H9 (cell line): ENCODE measurements around the gene CPLX1. TPM values are rescaled to one million over a fixed set of nuclear protein-coding genes. Genes with fewer than 3 reads are reported as not detected.

Experiments
- DNase-seq: peaks from one replicate; pipeline ENCODE4 v3.0.0-alpha.2; 2017
- H2AFZ ChIP-seq: one replicate; pipeline ENCODE4 v1.6.1; 2013; ENCODE audit warnings: mild to moderate bottlenecking, low read length, control low read depth, moderate library complexity
- H2AK5ac ChIP-seq: 2 replicates; pipeline ENCODE4 v1.6.1; 2013; ENCODE audit warnings: low read length, control low read depth, mixed read lengths; ENCODE audit not compliant: insufficient read length
- H2BK120ac ChIP-seq: one replicate; pipeline ENCODE4 v1.6.1; 2013; ENCODE audit warnings: low read depth, mild to moderate bottlenecking, low read length, control low read depth, inconsistent platforms; ENCODE audit not compliant: poor library complexity, severe bottlenecking
- H2BK12ac ChIP-seq: 2 replicates; pipeline ENCODE4 v1.6.1; 2013; ENCODE audit warnings: low read length, control low read depth, mixed read lengths, low read depth; ENCODE audit not compliant: insufficient read length
- H2BK15ac ChIP-seq: 2 replicates; pipeline ENCODE4 v1.6.1; 2013; ENCODE audit warnings: low read depth, low read length, control low read depth
- H2BK20ac ChIP-seq: one replicate; pipeline ENCODE4 v1.6.1; 2013; ENCODE audit warnings: low read depth, mild to moderate bottlenecking, low read length, control low read depth, inconsistent platforms; ENCODE audit not compliant: poor library complexity, severe bottlenecking
- H2BK5ac ChIP-seq: 2 replicates; pipeline ENCODE4 v1.6.1; 2013; ENCODE audit warnings: low read length, control low read depth, mixed read lengths; ENCODE audit not compliant: insufficient read length
- H3K14ac ChIP-seq: 2 replicates; pipeline ENCODE4 v1.6.1; 2013; ENCODE audit warnings: low read length, control low read depth; ENCODE audit not compliant: insufficient read depth
- H3K18ac ChIP-seq: 2 replicates; pipeline ENCODE4 v1.6.1; 2013; ENCODE audit warnings: low read depth, mild to moderate bottlenecking, mixed read lengths, low read length, control low read depth; ENCODE audit not compliant: insufficient read length
- H3K23ac ChIP-seq: 2 replicates; pipeline ENCODE4 v1.6.1; 2013; ENCODE audit warnings: low read length, control low read depth, mixed read lengths, low read depth; ENCODE audit not compliant: insufficient read length
- H3K23me2 ChIP-seq: 2 replicates; pipeline ENCODE4 v1.6.1; 2013; ENCODE audit warnings: low read depth, mild to moderate bottlenecking, mixed read lengths, low read length, control low read depth; ENCODE audit not compliant: insufficient read length, poor library complexity, severe bottlenecking
- H3K27ac ChIP-seq: 2 replicates; pipeline ENCODE4 v1.5.1; 2013; ENCODE audit warnings: low read length, control low read depth, mixed read lengths, low read depth; ENCODE audit not compliant: insufficient read length
- H3K27me3 ChIP-seq: 2 replicates; pipeline ENCODE4 v1.6.1; 2013; ENCODE audit warnings: low read length, control low read depth, inconsistent platforms; ENCODE audit not compliant: insufficient read depth
- H3K4ac ChIP-seq: 2 replicates; pipeline ENCODE4 v1.6.1; 2013; ENCODE audit warnings: low read depth, mild to moderate bottlenecking, control low read depth, inconsistent platforms, low read length, moderate library complexity
- H3K4me1 ChIP-seq: 2 replicates; pipeline ENCODE4 v1.6.1; 2013; ENCODE audit warnings: low read length, control low read depth, inconsistent platforms; ENCODE audit not compliant: insufficient read depth
- H3K4me2 ChIP-seq: 2 replicates; pipeline ENCODE4 v1.6.1; 2013; ENCODE audit warnings: low read length, control low read depth, mixed read lengths; ENCODE audit not compliant: insufficient read length, insufficient read depth
- H3K56ac ChIP-seq: 2 replicates; pipeline ENCODE4 v1.6.1; 2013; ENCODE audit warnings: low read depth, mild to moderate bottlenecking, mixed read lengths, low read length, control low read depth; ENCODE audit not compliant: insufficient read length
- H3K79me1 ChIP-seq: 2 replicates; pipeline ENCODE4 v1.6.1; 2013; ENCODE audit warnings: low read depth, mild to moderate bottlenecking, moderate library complexity, low read length, control low read depth, inconsistent platforms; ENCODE audit not compliant: insufficient read depth, poor library complexity, severe bottlenecking
- H3K79me2 ChIP-seq: 2 replicates; pipeline ENCODE4 v1.6.1; 2013; ENCODE audit warnings: low read length, control low read depth, inconsistent platforms; ENCODE audit not compliant: insufficient read depth
- H3K9ac ChIP-seq: 2 replicates; pipeline ENCODE4 v1.6.1; 2013; ENCODE audit warnings: low read length, control low read depth, mixed read lengths; ENCODE audit not compliant: insufficient read length; ENCODE audit errors: extremely low read depth
- H3K9me3 ChIP-seq: one replicate; pipeline ENCODE4 v1.6.1; 2013; ENCODE audit warnings: low read depth, low read length, inconsistent platforms; ENCODE audit not compliant: control insufficient read depth
- H3T11ph ChIP-seq: one replicate; pipeline ENCODE4 v1.6.1; 2013; ENCODE audit warnings: mild to moderate bottlenecking, low read length, control low read depth, inconsistent platforms
- H4K20me1 ChIP-seq: one replicate; pipeline ENCODE4 v1.6.1; 2013; ENCODE audit not compliant: control insufficient read depth, insufficient read length, insufficient read depth
- H4K5ac ChIP-seq: 2 replicates; pipeline ENCODE4 v1.6.1; 2013; ENCODE audit warnings: low read depth, mild to moderate bottlenecking, mixed read lengths, low read length, control low read depth; ENCODE audit not compliant: insufficient read length
- H4K8ac ChIP-seq: replicated peaks from 2 replicates; pipeline ENCODE4 v1.6.1; 2013; ENCODE audit warnings: low read length, control low read depth, mixed read lengths, low read depth; ENCODE audit not compliant: insufficient read length
- H4K91ac ChIP-seq: 2 replicates; pipeline ENCODE4 v1.6.1; 2013; ENCODE audit warnings: low read depth, mild to moderate bottlenecking, moderate library complexity, mixed read lengths, low read length, control low read depth; ENCODE audit not compliant: insufficient read length
- H3K27ac Mint-ChIP-seq, 3 experiments: 2 replicates in 2 of 3; 3 replicates in 1 of 3; pipeline ENCODE4 v1.8.0; 2020 to 2021; ENCODE audit warnings: mixed read lengths in 3 of 3, mild to moderate bottlenecking in 1 of 3, moderate library complexity in 1 of 3
- H3K27me3 Mint-ChIP-seq: 2 replicates; pipeline ENCODE4 v1.8.0; 2021; ENCODE audit warnings: low read depth, mild to moderate bottlenecking, moderate library complexity, mixed read lengths
- H3K36me3 Mint-ChIP-seq, 3 experiments: 2 replicates in 2 of 3; 3 replicates in 1 of 3; pipeline ENCODE4 v1.8.0; 2020 to 2021; ENCODE audit warnings: low read depth in 3 of 3, mixed read lengths in 3 of 3; ENCODE audit not compliant: insufficient read depth in 1 of 3
- H3K4me1 Mint-ChIP-seq, 2 experiments: 2 replicates each; pipeline ENCODE4 v1.8.0; 2020; ENCODE audit warnings: mixed read lengths in 2 of 2
- H3K4me3 Mint-ChIP-seq, 2 experiments: 2 replicates in 1 of 2; 3 replicates in 1 of 2; pipeline ENCODE4 v1.8.0; 2020 to 2021; ENCODE audit warnings: mild to moderate bottlenecking in 2 of 2, mixed read lengths in 2 of 2, moderate library complexity in 1 of 2
- H3K9me3 Mint-ChIP-seq, 2 experiments: 2 replicates in 1 of 2; 3 replicates in 1 of 2; pipeline ENCODE4 v1.8.0; 2020; ENCODE audit warnings: mild to moderate bottlenecking in 2 of 2, mixed read lengths in 2 of 2, moderate library complexity in 1 of 2
- CTCF ChIP-seq: fragments of 200-600 bp; sonication (generic); conservative IDR thresholded peaks from 3 replicates; pipeline ENCODE4 v1.8.0; 2021; ENCODE audit warnings: antibody characterized with exemption, mild to moderate bottlenecking
- WGBS: extraction: QIAGEN DNeasy Blood & Tissue Kit; methylation state at CpG from one replicate; pipeline ENCODE4 v1.1.7; 2013; ENCODE audit warnings: missing lambda C conversion rate, low lambda C conversion rate, mixed read lengths; ENCODE audit not compliant: insufficient read length; ENCODE audit errors: extremely low coverage; 5-methylcytosine and 5-hydroxymethylcytosine counted together
- total RNA-seq: library from RNA; stranded (reverse); gene quantifications from 2 replicates; pipeline ENCODE4 v1.2.1, GENCODE V29; 2021

CPLX1 gene
- total RNA-seq, 1 experiment from 2014 or later, result 0.90 TPM

GRCh38 chr4:829761-830600 is 4.1 kb upstream of the CPLX1 start:
- Histone ChIP-seq H2AFZ (no peak overlapping the region), H4K20me1 (no peaks in the 10 kb centered on the region), H2BK5ac (no peak overlapping the region), H3K27me3 (peaks cover 12% of the 10 kb centered on the region; the same call in 1 of the 2 replicates), H4K5ac (no peak overlapping the region), H3K14ac (no peak overlapping the region), H3T11ph (no peak overlapping the region), H3K56ac (no peak overlapping the region), H4K91ac (no peak overlapping the region), H2BK120ac (no peak overlapping the region), H2BK20ac (no peak overlapping the region), H3K9ac (no peak overlapping the region), H2BK15ac (no peak overlapping the region), H4K8ac (no peak overlapping the region), H3K9me3 (no peaks in the 10 kb centered on the region), H3K4ac (no peak overlapping the region), H2BK12ac (no peak overlapping the region), H3K4me1 (no peaks in the 10 kb centered on the region), H3K4me2 (no peak overlapping the region), H3K79me2 (no peaks in the 10 kb centered on the region), H3K23ac (no peak overlapping the region), H3K23me2 (no peaks in the 10 kb centered on the region), H2AK5ac (no peak overlapping the region), H3K18ac (no peak overlapping the region), H3K79me1 (no peaks in the 10 kb centered on the region), H3K27ac (no peak overlapping the region)
- DNase-seq, result no peak
- peaks cover 0 to 1% (median 0%) of the 10 kb centered on the region in 3 experiments; a peak in 1 of 7 replicates for H3K36me3 Mint-ChIP-seq
- no peaks in the 10 kb centered on the region for H3K4me1 Mint-ChIP-seq
- no peak for TF ChIP-seq CTCF
- H3K27ac Mint-ChIP-seq, result no peak overlapping the region
- no CpG with 5 or more reads among the region's 26 CpGs for WGBS
- H3K27me3 Mint-ChIP-seq, result peaks cover 62% of the 10 kb centered on the region
- peaks cover 0 to 2% of the 10 kb centered on the region in 2 experiments; a peak in 1 of 5 replicates for H3K9me3 Mint-ChIP-seq
- no peak overlapping the region for H3K4me3 Mint-ChIP-seq
